ENCODE measurements around the gene SIPA1L3. TPM values are rescaled to one million over a fixed set of nuclear protein-coding genes. Genes with fewer than 3 reads are reported as not detected.
A peak's percentile ranks its signal among the peaks of the same experiment; 100 is the strongest.

The SIPA1L3 gene
- total and polyA plus RNA-seq, 9 of the 15 experiments (the other 6 are each of a cell fraction or from before 2014, with no cell fraction given): 0.01 to 6.1 (median 2.5) TPM

DNA sequence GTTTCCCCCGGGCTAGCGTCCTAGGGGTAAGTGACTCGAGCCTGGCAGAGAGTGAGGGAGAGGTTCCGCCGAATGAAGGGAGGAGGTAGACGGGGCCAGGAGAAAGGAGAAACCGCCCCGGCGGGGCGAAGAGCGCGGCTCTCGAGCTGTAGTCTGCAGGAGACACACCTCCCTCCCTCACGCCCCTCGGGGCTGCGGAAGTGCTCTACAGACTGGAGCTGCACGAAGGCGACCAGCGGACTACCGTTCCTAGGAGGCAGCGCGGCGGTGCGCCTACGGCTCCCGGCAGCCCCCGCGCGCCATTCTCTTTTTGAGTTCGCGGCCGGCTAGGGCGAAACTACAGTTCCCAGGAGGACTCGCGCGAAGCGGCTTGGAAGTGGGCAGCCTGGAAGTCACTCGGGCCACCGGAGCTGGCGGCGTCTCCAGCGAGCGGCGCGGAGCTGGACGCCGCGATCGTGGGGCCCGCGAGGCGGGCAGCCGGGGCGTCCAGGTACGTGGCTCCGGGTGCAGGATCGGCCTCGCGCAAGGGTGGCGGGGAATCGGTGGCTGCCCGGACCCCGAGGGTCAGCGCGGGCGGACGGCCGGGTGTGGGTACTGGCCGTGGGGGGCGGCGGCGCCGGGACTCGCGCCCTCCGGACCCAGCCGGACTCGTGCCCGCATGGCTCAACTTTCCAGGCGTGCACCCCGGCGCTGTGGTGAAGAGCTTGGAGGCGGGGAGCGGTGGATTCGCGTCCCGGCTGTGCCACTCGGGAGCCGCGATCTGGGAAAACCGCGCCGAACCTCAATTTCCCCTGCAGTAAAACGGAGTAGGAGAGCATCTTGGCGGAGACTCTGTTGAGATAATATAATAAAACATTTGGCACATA is at the start of gene SIPA1L3 (continued):
- TF ChIP-seq ETS2 (tag; IDR thresholded peaks at IDR 0.05; ENCODE audit: borderline replicate concordance, poor library complexity, severe bottlenecking) (no peak), MEIS2 (IDR thresholded peaks at IDR 0.05; ENCODE audit: partially characterized antibody) (no peak), BCOR (IDR thresholded peaks at IDR 0.05) (no peak), NONO (IDR thresholded peaks at IDR 0.05; ENCODE audit: low read depth in 2 of 2, low read length in 1 of 2) (peak; percentile 36 to 66; a peak in 2 of 4 replicates), CCNT2 (IDR thresholded peaks at IDR 0.05; ENCODE audit: borderline replicate concordance, extremely low read depth, insufficient read length, low read depth, low read length) (peak; percentile 23), PREB (CRISPR knock-in tag; IDR thresholded peaks at IDR 0.05) (no peak), ZFX (CRISPR knock-in tag; IDR thresholded peaks at IDR 0.05) (no peak; the same call in 1 of the 2 replicates), ESRRB (CRISPR knock-in tag; IDR thresholded peaks at IDR 0.05; ENCODE audit: borderline replicate concordance) (no peak), NFE2 (IDR thresholded peaks at IDR 0.05; ENCODE audit: low read depth) (no peak), EWSR1 (IDR thresholded peaks at IDR 0.05; ENCODE audit: borderline replicate concordance, low read depth, partially characterized antibody) (no peak), ZC3H4 (CRISPR knock-in tag; IDR thresholded peaks at IDR 0.05; ENCODE audit: borderline replicate concordance) (no peak), IRF2 (CRISPR knock-in tag; IDR thresholded peaks at IDR 0.05) (no peak), ATF1 (CRISPR knock-in tag; IDR thresholded peaks at IDR 0.05) (no peak), ATF1 (tag; IDR thresholded peaks at IDR 0.05) (peak; percentile 49), ZNF766 (CRISPR knock-in tag; conservative IDR thresholded peaks at IDR 0.05) (peak; percentile 70), KLF10 (CRISPR knock-in tag; IDR thresholded peaks at IDR 0.05) (no peak), XRCC5 (IDR thresholded peaks at IDR 0.05; ENCODE audit: low read depth, low read length) (peak; percentile 41; the same call in 1 of the 2 replicates), MTA2 (IDR thresholded peaks at IDR 0.05; ENCODE audit: low read depth) (no peak), RAD21 (CRISPR knock-in tag; conservative IDR thresholded peaks at IDR 0.05 in 1 of 2, IDR thresholded peaks at IDR 0.05 in 1 of 2) (no peak), STAT5B (CRISPR knock-in tag; IDR thresholded peaks at IDR 0.05) (no peak), ZNF512 (tag; IDR thresholded peaks at IDR 0.05) (no peak), RNF219 (CRISPR knock-in tag; IDR thresholded peaks at IDR 0.05) (no peak)
- TF ChIP-seq, protein P1, sequence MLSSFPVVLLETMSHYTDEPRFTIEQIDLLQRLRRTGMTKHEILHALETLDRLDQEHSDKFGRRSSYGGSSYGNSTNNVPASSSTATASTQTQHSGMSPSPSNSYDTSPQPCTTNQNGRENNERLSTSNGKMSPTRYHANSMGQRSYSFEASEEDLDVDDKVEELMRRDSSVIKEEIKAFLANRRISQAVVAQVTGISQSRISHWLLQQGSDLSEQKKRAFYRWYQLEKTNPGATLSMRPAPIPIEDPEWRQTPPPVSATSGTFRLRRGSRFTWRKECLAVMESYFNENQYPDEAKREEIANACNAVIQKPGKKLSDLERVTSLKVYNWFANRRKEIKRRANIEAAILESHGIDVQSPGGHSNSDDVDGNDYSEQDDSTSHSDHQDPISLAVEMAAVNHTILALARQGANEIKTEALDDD (IDR thresholded peaks at IDR 0.05): no peak

Data from K562 (cell line).